ENCODE results near the gene PSMD13. TPM values are rescaled to one million over a fixed set of nuclear protein-coding genes. Genes with fewer than 3 reads are reported as not detected.

PSMD13 gene
- total and polyA plus RNA-seq, 2 of the 13 experiments (the other 11 are each of a cell fraction or from before 2014, with no cell fraction given) = 83.0 to 117 TPM

GRCh38 chr11:235997-236773 is 591 bp upstream of the PSMD13 start, which contains the start of gene SIRT3 (continued):
- TF ChIP-seq SCMH1 (CRISPR knock-in tag; IDR thresholded peaks at IDR 0.05; ENCODE audit: borderline replicate concordance) (no peak), ZNF251 (CRISPR knock-in tag; IDR thresholded peaks at IDR 0.05) (no peak), AKNA (CRISPR knock-in tag; IDR thresholded peaks at IDR 0.05; ENCODE audit: borderline replicate concordance) (no peak), ZNF512 (CRISPR knock-in tag; IDR thresholded peaks at IDR 0.05) (no peak), ZNF138 (CRISPR knock-in tag; IDR thresholded peaks at IDR 0.05; ENCODE audit: low read depth) (no peak), ZNF44 (CRISPR knock-in tag; IDR thresholded peaks at IDR 0.05) (no peak), ZBTB21 (CRISPR knock-in tag; IDR thresholded peaks at IDR 0.05) (no peak), POLR2A (IDR thresholded peaks at IDR 0.05; ENCODE audit: insufficient read depth in 1 of 2, low read depth in 2 of 2, low read length in 2 of 2) (peak; percentile 79 to 91), TBX2 (CRISPR knock-in tag; IDR thresholded peaks at IDR 0.05; ENCODE audit: borderline replicate concordance) (peak; percentile 14; the same call in 1 of the 2 replicates), TBX3 (IDR thresholded peaks at IDR 0.05; ENCODE audit: borderline replicate concordance) (peak; percentile 15; the same call in 1 of the 2 replicates), PREB (CRISPR knock-in tag; IDR thresholded peaks at IDR 0.05) (no peak), MED1 (CRISPR knock-in tag; IDR thresholded peaks at IDR 0.05) (peak; percentile 43; the same call in 1 of the 2 replicates), DPF2 (CRISPR knock-in tag; IDR thresholded peaks at IDR 0.05; ENCODE audit: borderline replicate concordance, low read depth) (no peak), KDM3A (CRISPR knock-in tag; IDR thresholded peaks at IDR 0.05; ENCODE audit: low read depth) (0 out of 2 replicates have a peak, but pooled peaks have one; percentile 32), PAXIP1 (CRISPR knock-in tag; conservative IDR thresholded peaks at IDR 0.05) (0 out of 2 replicates have a peak, but pooled peaks have one; percentile 39)

Measured in HepG2 (cell line).